ENCODE results near the gene CNTNAP2.

CNTNAP2 gene

DNA sequence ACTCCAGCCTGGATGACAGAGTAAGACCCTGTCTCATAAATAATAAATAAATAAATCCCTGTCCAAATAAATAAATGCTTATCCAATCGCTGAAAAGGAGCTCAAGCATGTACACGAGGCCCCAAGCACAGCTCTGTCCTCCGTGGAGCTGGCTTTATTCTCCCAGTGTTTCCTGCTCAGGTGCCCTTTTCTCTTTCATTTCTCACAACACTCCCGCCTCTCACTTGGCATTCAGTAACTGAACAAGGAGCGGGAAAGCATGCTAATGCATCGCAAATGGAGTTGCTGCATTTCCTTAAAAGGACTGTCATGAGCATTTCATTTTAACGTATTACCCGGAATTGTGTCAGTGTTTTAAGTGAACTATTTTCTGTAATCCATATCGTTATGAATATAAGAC lies 2263.1 kb downstream of the CNTNAP2 start:
- Mint-ChIP-seq H3K36me3 (no peaks in the 10 kb centered on the region), H3K27ac (no peak overlapping the region), H3K4me3 (no peak overlapping the region), H3K4me1 (ENCODE audit: low read depth) (no peaks in the 10 kb centered on the region), H3K27me3 (peaks cover 2% of the 10 kb centered on the region), H3K9me3 (ENCODE audit: low read depth) (no peaks in the 10 kb centered on the region)

DNA sequence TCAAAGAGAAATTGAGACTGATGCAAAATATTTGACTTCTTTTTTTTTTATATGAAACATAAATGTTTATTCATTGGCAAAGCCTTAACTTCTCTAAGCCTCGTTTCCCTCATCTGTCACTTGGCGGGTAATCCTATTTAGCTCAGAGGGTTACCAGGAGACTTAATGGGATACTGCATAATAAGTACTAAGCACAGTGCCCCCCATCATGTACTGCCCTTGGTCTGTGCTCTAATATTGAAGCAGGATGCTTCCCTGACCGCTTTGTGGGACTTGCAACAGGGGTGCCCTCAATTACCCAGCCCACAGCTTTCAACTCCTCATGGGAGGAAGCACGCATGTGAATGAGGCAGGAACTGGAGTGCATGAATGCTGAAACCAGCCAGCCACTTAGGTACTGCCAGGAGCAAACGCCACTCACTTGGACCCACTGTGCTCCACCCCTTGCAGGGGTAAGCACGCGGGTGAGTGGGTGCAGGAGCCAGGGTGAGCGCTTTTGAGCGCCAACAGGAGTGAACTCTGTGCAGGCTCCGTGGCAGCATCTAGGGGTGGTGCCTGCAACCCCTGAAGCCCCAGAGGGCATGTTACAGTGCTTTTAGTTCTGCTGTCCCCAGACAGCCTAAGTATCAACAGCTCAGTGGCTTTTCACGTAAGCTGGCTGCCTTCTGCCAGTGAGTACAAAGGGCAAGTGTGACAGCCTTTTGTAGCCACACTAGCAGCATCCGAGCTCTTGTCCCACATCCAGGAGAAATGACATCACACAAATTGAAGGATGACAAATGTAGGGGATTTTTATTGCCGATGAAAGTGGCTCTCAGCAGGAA lies 2264.2 kb downstream of the CNTNAP2 start:
- Mint-ChIP-seq H3K9me3 (ENCODE audit: low read depth) (no peaks in the 10 kb centered on the region), H3K27me3 (peaks cover 2% of the 10 kb centered on the region), H3K27ac (no peak overlapping the region), H3K4me1 (ENCODE audit: low read depth) (no peaks in the 10 kb centered on the region), H3K4me3 (no peak overlapping the region), H3K36me3 (no peaks in the 10 kb centered on the region)

DNA sequence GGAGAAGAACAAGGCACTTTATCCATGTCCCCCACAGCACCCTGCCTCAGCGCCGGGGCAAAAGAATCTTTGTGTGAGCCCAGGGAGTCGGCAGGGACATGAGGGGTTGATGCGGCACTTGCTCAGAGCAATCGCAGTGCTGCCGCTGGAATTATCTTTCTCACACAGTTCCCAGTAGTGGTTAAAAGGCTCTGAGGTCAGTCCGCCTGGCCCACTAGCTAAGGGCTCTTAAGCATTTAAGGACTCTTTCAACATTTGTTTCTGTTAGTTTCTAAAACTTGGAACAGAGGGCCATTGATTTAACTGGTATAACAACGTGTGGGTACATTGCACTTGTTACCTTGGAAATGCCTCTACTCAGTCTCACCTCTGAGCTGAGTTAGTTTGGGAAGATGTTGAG lies 2266.0 kb downstream of the CNTNAP2 start:
- H3K4me3 Mint-ChIP-seq: no peak overlapping the region
- no peaks in the 10 kb centered on the region for H3K9me3 Mint-ChIP-seq (ENCODE audit: low read depth)
- no peak overlapping the region for H3K27ac Mint-ChIP-seq
- no peaks in the 10 kb centered on the region for H3K36me3 Mint-ChIP-seq
- H3K4me1 Mint-ChIP-seq (ENCODE audit: low read depth): no peaks in the 10 kb centered on the region
- peaks cover 2% of the 10 kb centered on the region for H3K27me3 Mint-ChIP-seq

DNA sequence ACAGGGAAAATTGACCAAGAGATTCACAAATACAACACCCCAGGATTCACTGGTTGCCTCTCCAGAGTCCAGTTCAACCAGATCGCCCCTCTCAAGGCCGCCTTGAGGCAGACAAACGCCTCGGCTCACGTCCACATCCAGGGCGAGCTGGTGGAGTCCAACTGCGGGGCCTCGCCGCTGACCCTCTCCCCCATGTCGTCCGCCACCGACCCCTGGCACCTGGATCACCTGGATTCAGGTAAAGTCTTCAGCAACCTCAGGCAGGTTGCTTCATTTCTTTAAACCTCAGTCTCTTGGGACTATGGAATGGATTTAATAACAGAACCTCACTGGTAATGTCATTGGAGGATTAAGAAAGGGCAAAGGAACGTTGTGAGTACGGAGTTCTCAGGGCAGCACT lies 2267.1 kb downstream of the CNTNAP2 start:
- Mint-ChIP-seq H3K9me3 (ENCODE audit: low read depth) (no peaks in the 10 kb centered on the region), H3K36me3 (no peaks in the 10 kb centered on the region), H3K4me1 (ENCODE audit: low read depth) (no peaks in the 10 kb centered on the region), H3K27me3 (peaks cover 2% of the 10 kb centered on the region), H3K27ac (no peak overlapping the region), H3K4me3 (no peak overlapping the region)

DNA sequence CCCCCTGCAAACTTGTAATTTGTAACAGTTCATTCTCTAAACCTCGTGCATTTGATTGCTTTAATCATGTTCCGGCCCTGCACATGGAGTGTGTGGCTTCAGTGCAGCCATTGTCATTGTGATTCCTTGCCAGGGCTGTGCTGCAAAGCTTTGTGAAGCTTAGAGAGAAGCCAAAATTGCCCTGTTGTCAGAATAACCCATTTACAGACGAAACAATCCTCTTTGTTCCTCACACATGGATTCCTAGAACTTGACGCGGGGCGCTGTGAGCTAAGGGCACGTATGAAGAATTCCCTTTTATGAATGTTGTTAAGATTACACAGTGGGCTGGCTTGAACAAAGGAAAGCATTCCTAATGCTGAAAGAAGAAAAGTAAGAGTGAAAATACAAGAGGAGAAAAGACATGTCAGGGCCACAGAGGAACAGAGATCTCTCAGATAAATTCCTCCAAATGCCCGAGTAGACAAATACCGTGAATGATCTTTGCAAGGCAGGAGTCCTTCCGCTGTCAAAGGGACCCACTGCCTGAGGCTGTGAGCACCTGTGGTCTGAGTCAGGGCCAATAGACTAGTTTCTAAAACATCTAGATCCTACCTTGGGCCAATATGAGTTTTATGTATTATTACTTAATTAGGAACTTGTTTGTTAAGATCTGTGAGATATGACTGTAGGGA lies 2268.5 kb downstream of the CNTNAP2 start:
- H3K4me3 Mint-ChIP-seq: no peak overlapping the region

DNA sequence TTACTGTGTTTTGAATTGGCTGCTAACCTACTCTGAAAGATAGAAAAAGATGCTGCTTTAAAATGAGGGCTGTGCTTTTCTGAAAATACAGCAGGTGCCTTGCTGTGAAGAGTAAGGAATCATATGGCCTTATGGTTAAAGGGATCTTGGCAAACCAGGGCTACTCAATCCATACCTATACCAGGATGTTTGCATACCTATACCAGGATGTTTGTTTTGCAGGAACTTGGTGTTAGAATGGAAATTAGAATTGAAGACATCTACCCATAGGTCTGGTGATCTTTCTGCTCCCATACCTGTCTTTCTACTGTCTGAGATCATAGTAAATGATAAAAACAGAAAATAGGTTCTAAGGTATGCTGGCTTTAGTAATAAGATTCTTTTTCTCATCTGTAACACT lies 2273.8 kb downstream of the CNTNAP2 start:
- peaks cover 2% of the 10 kb centered on the region for H3K27me3 Mint-ChIP-seq
- no peak overlapping the region for H3K27ac Mint-ChIP-seq
- no peaks in the 10 kb centered on the region for H3K36me3 Mint-ChIP-seq
- no peaks in the 10 kb centered on the region for H3K9me3 Mint-ChIP-seq (ENCODE audit: low read depth)
- H3K4me1 Mint-ChIP-seq (ENCODE audit: low read depth): no peaks in the 10 kb centered on the region
- H3K4me3 Mint-ChIP-seq: no peak overlapping the region

More for the DNA sequence above, 2268.5 kb downstream of the CNTNAP2 start:
- Mint-ChIP-seq H3K27ac (no peak overlapping the region), H3K9me3 (ENCODE audit: low read depth) (no peaks in the 10 kb centered on the region), H3K36me3 (no peaks in the 10 kb centered on the region), H3K4me1 (ENCODE audit: low read depth) (no peaks in the 10 kb centered on the region), H3K27me3 (no peaks in the 10 kb centered on the region)

DNA sequence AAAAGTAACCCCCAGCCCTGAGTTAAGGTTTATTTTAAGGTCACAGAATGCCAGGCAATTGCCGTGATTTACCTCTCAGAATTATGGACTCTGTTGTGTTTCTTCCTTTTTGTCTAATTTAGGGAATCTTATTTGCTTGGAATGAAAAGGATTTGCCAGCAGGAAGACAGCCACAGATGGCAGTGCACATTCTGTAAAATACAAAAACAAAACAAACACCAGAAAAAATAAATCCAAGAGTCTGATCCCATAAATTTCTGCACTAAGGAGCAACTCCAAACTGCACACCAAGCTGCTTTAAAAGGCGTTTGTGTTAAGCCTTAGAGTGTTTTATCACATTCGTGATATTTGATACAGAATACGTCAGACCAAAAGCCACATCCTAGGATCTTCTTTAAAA lies 2275.0 kb downstream of the CNTNAP2 start:
- peaks cover 10% of the 10 kb centered on the region for H3K27me3 Mint-ChIP-seq
- H3K9me3 Mint-ChIP-seq (ENCODE audit: low read depth): no peaks in the 10 kb centered on the region
- no peak overlapping the region for H3K27ac Mint-ChIP-seq
- no peaks in the 10 kb centered on the region for H3K36me3 Mint-ChIP-seq
- H3K4me1 Mint-ChIP-seq (ENCODE audit: low read depth): no peaks in the 10 kb centered on the region
- no peak overlapping the region for H3K4me3 Mint-ChIP-seq

DNA sequence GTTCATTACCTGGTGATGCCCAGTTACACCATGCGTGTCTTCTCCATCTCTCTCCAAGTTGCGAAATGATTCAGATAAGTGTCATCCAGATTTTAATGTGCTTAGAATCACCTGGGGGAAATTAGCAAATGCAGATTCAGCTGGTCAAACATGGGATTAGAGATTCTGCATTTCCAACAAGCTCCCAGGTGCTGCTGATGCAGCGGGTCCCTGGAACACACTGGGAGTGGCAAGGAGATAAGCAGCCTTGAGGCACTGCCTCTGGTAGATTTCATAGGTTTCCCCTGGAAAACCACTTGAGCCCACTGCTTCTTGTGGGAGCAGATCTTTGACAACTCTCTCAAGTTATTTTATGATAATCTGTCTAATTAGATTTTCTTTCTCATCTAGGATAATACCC lies 2278.0 kb downstream of the CNTNAP2 start:
- Mint-ChIP-seq H3K4me3 (no peak overlapping the region), H3K27me3 (peaks cover 21% of the 10 kb centered on the region), H3K4me1 (ENCODE audit: low read depth) (no peaks in the 10 kb centered on the region), H3K27ac (no peak overlapping the region), H3K36me3 (no peaks in the 10 kb centered on the region), H3K9me3 (ENCODE audit: low read depth) (no peaks in the 10 kb centered on the region)

DNA sequence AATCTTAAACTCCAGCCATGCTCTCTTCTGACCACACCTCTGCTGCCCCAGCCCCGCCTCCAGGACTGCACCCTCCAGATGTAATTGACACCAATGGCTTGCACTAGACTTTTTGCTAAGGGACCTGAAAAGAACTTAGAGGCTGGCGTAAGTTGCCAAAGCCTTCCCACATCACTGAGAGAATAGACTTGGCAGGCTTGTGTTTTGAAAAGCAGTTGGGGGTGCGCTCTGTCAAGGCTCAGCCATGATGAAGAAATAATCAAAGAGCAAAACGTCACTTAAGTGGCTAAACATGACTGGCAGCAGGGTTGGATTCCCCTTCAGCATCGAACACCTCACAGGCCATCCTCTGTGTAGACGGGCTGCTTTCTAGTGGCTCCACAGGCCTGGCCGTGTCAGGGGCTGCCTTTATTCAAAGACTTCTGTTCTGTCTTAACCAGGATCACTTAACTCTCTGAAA lies 2278.8 kb downstream of the CNTNAP2 start:
- Mint-ChIP-seq H3K27ac (no peak overlapping the region), H3K9me3 (ENCODE audit: low read depth) (no peaks in the 10 kb centered on the region), H3K4me3 (no peak overlapping the region), H3K27me3 (peaks cover 26% of the 10 kb centered on the region), H3K36me3 (no peaks in the 10 kb centered on the region), H3K4me1 (ENCODE audit: low read depth) (no peaks in the 10 kb centered on the region)

DNA sequence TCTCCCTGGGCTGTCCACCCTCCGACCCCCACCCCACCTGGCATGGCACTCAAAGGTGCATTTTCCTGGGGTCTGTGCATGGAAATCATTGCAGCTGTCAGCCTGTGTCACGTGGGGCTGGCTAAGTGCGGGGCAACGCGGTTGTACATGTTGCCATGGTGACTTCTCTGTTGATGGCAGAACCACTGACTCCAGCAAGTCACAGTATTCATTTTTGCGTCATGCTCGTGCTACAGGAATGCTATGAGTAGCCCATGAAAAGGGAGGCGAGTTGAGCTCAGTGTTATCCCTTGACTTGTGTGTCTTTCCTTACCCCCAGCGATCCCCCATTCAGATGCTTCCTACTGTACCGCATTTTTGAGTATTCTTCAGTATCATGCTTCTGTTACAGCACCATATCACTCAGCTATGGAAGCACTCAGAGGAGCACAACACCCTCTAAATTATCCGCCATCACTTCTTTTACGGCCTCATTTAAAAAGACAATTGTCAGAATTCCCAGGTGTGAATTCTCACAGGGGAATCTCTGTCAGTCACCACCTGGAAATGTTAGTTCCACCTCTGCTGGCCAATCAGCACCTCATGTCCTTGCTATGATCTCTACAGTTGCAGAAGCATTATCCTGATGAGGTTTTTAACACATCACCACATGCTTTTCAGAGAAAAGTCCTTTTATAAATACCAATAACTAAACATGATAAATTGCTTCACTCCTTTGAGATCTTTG lies 2279.6 kb downstream of the CNTNAP2 start:
- Mint-ChIP-seq H3K4me3 (no peak overlapping the region), H3K4me1 (ENCODE audit: low read depth) (no peaks in the 10 kb centered on the region), H3K27ac (no peak overlapping the region), H3K27me3 (peaks cover 31% of the 10 kb centered on the region), H3K9me3 (ENCODE audit: low read depth) (no peaks in the 10 kb centered on the region), H3K36me3 (no peaks in the 10 kb centered on the region)

DNA sequence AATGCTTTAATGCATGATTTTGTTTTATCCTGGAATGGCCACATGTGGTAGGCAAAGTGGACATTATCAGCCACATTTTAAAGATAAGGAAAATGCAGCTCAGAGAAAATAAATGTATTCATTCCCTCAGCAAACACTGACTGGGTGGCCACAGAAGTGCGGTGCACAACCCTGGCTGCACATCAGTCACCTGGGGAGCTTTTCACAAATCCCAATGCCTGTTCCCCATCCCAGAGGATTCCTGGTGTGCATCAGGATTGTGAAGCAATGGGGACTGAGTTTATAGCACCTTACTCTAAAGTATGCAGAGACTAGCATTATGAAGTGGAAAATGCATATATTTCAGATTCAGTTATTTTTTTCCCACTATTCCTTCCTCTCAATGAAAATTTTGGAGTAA lies 2280.5 kb downstream of the CNTNAP2 start:
- H3K4me1 Mint-ChIP-seq (ENCODE audit: low read depth): no peaks in the 10 kb centered on the region
- H3K27ac Mint-ChIP-seq: no peak overlapping the region
- H3K27me3 Mint-ChIP-seq: peaks cover 33% of the 10 kb centered on the region

DNA sequence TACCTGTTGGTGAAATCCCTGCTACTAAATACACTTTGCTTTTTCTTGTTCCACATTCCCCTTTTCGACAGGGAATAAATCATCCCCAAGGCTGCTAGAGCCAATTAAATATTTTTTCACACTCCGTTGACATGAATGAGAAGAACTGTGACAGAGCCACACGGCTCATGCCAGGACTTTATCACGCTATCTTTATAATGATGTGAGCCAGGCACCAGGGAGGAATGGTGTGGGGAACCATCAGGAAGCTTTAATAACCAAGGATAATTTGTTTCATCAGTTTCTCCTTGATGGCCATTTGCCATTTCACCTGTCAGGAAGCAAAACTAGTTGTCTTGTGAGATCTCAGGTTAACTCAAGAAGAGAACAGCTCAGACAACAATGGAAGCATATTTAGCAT lies 2280.9 kb downstream of the CNTNAP2 start:
- Mint-ChIP-seq H3K4me1 (ENCODE audit: low read depth) (no peaks in the 10 kb centered on the region), H3K36me3 (no peaks in the 10 kb centered on the region), H3K27me3 (peaks cover 33% of the 10 kb centered on the region), H3K27ac (no peak overlapping the region), H3K9me3 (ENCODE audit: low read depth) (no peaks in the 10 kb centered on the region), H3K4me3 (no peak overlapping the region)

More for the DNA sequence above, 2280.5 kb downstream of the CNTNAP2 start:
- Mint-ChIP-seq H3K36me3 (no peaks in the 10 kb centered on the region), H3K9me3 (ENCODE audit: low read depth) (no peaks in the 10 kb centered on the region), H3K4me3 (no peak overlapping the region)

DNA sequence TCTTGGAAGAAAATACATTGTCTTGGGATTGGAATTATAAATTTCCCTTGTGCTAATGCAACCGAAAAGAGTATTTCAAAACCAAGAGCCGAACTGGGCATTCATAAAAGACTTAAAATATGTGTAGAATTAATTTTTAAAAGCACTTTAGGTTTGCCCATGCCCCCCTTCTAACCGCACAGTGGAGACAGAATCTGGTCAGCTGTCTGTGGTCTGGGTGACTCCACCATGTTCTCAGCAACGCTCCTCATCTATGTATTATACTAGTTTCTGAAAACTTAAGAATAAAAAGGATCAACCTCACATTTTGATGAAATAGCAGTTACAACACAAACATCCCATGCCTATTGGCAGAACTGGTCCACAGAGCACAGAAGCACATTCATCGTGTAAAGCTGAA lies 2281.4 kb downstream of the CNTNAP2 start:
- Mint-ChIP-seq H3K9me3 (ENCODE audit: low read depth) (no peaks in the 10 kb centered on the region), H3K27ac (no peak overlapping the region), H3K36me3 (no peaks in the 10 kb centered on the region), H3K4me3 (no peak overlapping the region), H3K4me1 (ENCODE audit: low read depth) (no peaks in the 10 kb centered on the region), H3K27me3 (peaks cover 33% of the 10 kb centered on the region)

DNA sequence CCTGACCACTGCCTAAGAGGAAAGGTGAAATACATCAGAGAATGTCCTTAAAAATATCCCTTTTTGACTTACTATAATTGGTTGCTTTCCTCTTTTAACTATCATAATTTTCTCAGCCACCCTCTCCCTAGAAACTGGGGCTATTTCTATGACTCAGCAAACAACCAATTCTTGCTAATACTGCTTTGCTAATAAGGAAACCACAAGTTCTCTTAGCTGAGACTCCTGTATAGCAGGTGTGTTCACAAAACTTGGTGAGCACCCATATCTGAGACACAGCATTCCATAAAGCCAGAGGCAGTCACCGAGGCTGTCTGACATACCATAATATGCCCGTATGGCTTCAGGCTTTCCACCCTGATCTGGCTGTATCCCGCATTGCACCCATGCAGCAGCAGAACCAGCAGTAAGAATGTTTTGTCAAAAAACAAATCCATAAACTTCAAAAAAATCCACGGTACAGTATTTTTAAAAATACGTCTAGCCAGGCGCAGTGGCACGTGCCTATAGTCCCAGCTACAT lies 2282.3 kb downstream of the CNTNAP2 start:
- H3K4me1 Mint-ChIP-seq (ENCODE audit: low read depth): no peaks in the 10 kb centered on the region
- H3K27me3 Mint-ChIP-seq: peaks cover 38% of the 10 kb centered on the region
- no peaks in the 10 kb centered on the region for H3K36me3 Mint-ChIP-seq
- no peak overlapping the region for H3K27ac Mint-ChIP-seq
- H3K4me3 Mint-ChIP-seq: no peak overlapping the region
- no peaks in the 10 kb centered on the region for H3K9me3 Mint-ChIP-seq (ENCODE audit: low read depth)

DNA sequence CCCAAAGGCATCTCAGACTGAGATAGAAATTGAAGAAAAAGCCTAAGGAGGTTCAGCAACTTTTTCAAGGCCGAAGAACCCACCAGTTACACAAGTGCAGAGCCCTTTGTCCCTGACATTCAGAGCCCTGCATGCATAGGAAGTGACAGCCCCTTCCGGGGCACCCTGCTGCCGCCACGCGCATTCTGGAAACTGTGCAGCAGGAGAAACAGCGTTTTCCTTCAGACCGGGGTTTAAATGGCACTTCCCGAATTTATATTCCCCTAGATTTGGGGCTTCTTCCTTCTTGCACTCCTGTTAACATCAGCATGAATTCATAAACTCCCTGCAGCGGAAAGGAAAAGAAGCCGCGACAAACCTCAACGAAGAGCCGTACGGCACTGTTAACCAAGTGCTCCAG lies 2283.5 kb downstream of the CNTNAP2 start:
- Mint-ChIP-seq H3K4me3 (peak overlapping the region; percentile 35), H3K27me3 (peaks cover 36% of the 10 kb centered on the region), H3K27ac (no peak overlapping the region), H3K4me1 (ENCODE audit: low read depth) (no peaks in the 10 kb centered on the region), H3K36me3 (no peaks in the 10 kb centered on the region), H3K9me3 (ENCODE audit: low read depth) (no peaks in the 10 kb centered on the region)

All from activated naive CD8-positive, alpha-beta T cell (primary cell).